ENCODE data around the gene FGF14.
A peak's percentile ranks its signal among the peaks of the same experiment; 100 is the strongest.
"Not testable (repeated sequence)": the region's sequence is repeated elsewhere in the genome, so short reads cannot be mapped to it uniquely, and the experiment has no call there.

The FGF14 gene

GRCh38 chr13:102028868-102029267 is 373.0 kb downstream of the FGF14 start:
- no peak for DNase-seq

GRCh38 chr13:102028206-102028605 is 373.6 kb downstream of the FGF14 start:
- no peak for DNase-seq

DNA sequence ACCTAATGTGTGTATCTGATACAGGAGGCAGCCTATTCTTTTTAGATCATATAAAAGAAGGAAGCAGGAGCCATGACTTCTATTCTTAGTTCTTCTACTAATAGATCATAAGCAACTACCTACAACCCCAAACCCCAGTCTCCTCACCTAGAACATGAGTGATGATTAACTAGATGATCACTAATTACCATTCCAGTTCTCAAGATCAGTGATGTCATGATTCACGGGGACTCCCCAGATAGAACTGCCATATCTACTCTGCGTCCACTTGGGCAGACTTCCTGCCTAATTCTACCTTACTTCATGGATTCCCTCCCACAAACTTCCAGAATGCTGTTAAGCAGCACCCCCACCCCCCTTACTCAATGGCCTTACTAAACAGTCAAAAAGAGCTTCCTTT is 380.1 kb downstream of the FGF14 start:
- DNase-seq = no peak

- no peak for DNase-seq
These were observed 381.1 kb downstream of the FGF14 start for GRCh38 chr13:102020611-102021216.

DNA sequence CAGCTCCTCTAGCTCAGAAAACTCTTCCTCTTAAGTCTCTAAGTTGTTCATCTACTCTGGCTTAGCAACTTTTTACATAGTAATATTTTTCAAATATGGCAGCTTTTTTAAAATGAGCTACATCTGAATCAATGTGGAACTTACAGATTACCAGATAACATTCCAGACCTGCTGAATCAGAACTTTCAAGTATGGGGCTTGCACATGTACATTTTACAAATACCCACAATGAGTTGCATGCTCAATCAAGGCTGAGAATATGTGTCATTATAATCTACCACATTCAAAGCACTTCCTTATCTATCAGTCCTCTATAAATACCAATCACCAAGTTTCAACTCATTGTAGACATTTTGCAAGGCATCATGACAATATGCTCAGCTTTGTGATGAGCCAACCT is 383.1 kb downstream of the FGF14 start:
- no peak for DNase-seq

- no peak for DNase-seq
These were observed 384.6 kb downstream of the FGF14 start for GRCh38 chr13:102017248-102017647.

DNA sequence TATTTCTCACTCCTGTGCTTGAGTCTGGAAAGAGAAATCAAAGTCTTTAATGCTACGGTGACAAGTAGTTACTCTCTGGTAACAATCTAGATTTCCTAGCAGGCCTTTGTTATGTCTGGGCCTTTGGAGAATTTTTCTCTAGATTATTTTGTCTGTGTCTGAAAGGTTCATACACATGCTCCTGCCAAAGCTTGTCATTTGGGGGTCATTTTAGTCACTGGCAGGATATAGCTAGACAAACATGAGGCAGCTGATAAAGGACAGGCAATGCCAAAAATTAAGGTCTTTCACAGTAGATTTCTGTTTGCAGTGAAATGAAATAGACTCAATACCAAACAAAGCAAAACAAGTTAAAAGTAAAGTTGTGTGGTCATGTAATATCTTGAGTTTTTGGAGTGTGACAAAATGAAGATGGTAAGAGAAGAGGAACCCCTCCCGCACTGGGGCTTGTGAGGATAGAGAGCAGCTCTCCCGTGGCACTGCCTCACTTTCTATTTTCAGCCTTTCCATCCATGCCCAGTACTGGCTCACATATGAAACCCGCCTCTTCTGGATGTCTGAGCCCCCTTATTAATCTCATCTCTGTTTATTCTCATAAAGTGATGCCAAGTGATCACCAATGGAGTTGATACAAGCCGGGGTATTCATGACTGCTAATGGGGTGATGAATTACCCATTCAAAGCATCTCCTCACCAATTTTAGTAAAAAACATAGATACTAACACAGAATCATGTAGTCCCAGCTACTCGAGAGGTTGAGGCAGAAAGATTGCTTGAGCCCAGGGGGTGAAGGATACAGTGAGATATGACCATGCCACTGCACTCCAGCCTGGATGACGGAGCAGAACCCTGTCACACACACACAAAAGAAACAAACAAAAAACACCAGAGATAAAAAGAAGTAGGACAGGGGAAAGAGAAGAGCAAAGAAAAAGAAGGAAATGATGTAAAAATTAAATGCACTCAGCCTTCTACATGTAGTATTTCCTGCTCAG is 389.3 kb downstream of the FGF14 start:
- no peak for DNase-seq

- DNase-seq = not testable (repeated sequence)
These were observed 390.4 kb downstream of the FGF14 start for GRCh38 chr13:102011455-102011854.

- DNase-seq = no peak
These were observed 397.8 kb downstream of the FGF14 start for GRCh38 chr13:102003848-102004570.

GRCh38 chr13:102002287-102002686 is 399.6 kb downstream of the FGF14 start:
- DNase-seq = no peak

DNA sequence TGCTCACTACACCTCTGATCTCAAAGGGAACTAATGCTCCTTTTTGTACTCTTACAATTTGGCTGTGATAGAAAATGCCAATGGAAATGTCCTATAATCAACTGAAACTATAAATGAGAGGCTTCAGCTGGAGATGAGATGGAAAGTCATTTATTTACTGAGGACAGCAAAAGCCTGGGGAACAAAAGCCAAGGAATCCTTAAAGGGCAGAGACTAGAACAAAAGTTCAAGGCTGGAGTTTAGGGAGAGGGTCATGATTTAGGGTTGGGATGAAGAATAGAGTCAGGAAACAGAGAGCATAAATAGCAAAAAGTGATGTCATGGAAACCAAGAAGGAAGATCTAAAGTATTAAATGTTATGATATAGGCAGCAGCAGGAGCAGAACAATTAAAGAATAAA is 401.1 kb downstream of the FGF14 start:
- DNase-seq = no peak

- DNase-seq = no peak
These were observed 403.7 kb downstream of the FGF14 start for GRCh38 chr13:101998129-101998528.

DNA sequence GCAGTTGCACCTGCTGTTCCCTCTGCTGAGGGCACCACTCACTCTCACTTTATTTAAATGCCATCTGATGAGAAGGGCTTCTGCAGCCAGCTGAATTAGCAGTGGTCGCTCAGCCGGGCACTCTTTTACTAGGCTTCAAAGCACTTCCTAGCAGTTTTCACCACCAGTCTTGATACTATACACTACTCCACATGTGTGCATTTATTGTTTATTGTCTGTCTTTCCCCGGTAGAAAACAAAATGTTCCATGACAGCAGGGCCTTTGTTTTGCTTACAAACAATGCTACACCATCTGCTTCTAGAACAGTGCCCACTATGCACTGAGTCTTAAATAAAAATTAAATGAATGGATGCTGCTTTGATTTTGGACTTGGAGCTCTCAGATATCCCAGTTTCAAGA is 404.9 kb downstream of the FGF14 start:
- DNase-seq = no peak

GRCh38 chr13:101989798-101990350 is 412.0 kb downstream of the FGF14 start:
- DNase-seq = no peak

DNA sequence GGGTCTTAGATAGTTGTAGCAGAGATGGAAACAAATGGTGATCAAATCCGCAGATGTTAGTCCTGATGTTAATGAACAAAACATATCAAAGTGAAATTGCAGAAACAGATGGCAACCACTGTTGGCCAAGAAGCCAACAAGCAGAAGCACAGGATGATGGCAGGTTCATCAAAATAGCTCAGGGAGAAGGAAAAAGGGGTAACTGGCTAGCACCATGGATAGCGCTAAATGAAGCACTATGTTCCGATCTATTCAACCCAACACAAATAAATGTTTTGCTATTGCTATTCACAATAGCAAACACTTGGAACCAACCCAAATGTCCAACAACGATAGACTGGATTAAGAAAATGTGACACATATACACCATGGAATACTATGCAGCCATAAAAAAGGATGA is 413.7 kb downstream of the FGF14 start:
- no peak for DNase-seq

- DNase-seq = no peak
These were observed 415.5 kb downstream of the FGF14 start for GRCh38 chr13:101986316-101986715.

GRCh38 chr13:101985321-101985720 is 416.5 kb downstream of the FGF14 start:
- no peak for DNase-seq

DNA sequence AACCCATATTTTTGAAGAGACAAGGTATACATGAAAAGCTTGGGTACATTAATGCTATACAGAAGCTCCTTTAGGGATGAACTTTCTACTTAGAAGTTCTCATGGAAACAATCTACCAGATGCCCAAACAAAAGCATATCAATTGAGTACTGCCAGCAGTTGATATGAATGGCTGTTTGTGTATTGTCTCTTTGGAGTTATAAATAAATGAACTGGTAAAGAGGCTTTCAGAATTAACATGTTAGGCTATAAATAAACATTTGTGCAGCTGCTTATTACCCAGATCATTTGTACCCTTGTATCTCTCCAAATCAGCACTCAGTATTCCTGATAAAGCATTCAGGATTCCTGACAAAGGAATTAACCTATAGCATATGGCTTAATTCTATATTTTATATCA is 418.9 kb downstream of the FGF14 start:
- DNase-seq = peak; percentile 8

DNA sequence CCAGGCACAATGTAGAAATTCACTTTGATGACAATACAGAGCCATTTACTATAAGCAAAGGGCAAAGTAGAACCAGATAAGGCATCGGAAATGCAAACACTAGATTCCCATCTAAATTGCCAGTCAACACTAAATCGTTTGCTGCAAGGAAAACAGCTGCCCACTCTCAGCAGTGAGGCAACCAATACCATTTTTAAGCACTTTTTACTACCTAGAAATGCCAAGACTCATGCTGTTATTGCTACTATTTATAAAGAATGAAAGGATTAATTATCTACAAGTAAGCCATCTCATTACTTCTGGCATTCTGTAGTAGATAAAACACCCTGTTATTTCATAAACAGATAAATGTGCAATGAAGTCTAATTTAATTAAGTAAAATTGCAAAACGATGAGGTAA is 422.0 kb downstream of the FGF14 start:
- DNase-seq = peak; percentile 36

DNA sequence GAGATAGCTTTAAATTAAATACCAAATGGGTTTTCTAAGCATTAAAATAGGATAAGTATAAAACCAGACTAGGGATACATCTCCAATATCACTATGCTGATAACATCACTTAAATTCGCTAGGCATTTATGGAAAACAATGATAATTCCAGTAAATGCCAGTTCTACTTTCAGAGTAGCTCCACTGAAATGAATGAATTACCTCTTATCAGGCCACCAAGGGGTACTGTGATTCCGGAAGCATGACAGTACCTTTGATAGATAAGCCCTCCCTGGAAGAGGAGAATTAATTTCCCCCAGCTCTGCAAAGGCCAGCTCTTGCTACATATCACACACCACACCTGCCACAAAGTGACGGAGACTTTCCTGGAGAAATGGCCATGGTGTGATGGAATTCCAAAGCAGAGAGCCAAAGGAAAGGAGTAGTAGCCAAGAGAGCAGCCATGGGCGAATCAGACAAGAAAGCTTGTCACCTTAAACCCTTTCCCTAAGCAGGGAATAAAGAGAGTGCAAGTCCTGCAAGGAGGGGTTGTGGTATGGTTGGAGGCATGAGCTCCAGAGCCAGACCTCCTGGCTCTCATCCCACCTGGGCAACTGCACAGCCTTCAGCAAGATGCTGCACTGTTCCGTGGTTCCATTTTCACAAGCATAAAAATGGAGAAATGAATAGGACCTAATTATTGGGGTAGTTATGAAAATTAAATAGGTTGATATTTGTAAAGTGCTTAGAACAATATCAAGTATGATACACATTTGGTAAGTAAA is 423.1 kb downstream of the FGF14 start:
- no peak for DNase-seq

GRCh38 chr13:101977475-101977874 is 424.4 kb downstream of the FGF14 start:
- DNase-seq = no peak

GRCh38 chr13:101972191-101972590 is 429.7 kb downstream of the FGF14 start:
- no peak for DNase-seq

DNA sequence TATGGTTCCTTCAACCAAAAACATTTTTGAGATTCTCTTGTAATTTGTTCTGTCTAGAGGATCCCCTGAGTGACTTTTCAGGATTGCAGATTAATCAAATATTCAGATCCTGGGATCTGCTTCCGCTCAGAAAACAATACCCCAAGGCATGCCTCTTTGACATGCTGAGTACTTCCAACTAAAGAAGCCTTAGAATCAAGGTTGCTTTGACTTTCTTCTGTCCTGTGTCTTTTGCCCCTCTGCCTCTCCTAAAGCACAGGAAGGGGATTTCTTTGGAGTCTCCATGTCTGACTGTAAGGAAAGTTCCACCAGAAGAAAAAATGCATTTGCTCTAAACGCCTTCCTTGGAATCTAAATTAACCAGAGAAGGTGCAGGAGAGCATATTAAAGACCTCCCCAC is 431.5 kb downstream of the FGF14 start:
- no peak for DNase-seq
